Keratinocyte (primary cell): ENCODE results near the gene MEIS2.

Source experiments
- CTCF ChIP-seq, 3 experiments: IDR thresholded peaks in 1 of 3; conservative IDR thresholded peaks in 1 of 3; optimal IDR thresholded peaks in 1 of 3; 2 replicates in 2 of 3; 3 replicates in 1 of 3; pipeline versions ENCODE3 to v1.5.1; 2011; ENCODE audit warnings: low read length in 3 of 3, mild to moderate bottlenecking in 3 of 3, moderate library complexity in 2 of 3, control low read depth in 1 of 3, inconsistent platforms in 1 of 3; ENCODE audit not compliant: insufficient read depth in 2 of 3; ENCODE audit errors: extremely low read depth in 1 of 3
- EZH2 ChIP-seq: IDR thresholded peaks from one replicate; pipeline ENCODE4 v1.6.1; 2012; ENCODE audit warnings: inconsistent platforms, mild to moderate bottlenecking, low read length, moderate library complexity

GRCh38 chr15:36964626-36965025 lies 135.7 kb downstream of the MEIS2 start:
- TF ChIP-seq CTCF (optimal IDR thresholded peaks at IDR 0.05 in 1 of 3, IDR thresholded peaks at IDR 0.05 in 1 of 3, conservative IDR thresholded peaks at IDR 0.05 in 1 of 3; ENCODE audit: extremely low read depth in 1 of 3, insufficient read depth in 2 of 3, low read length in 3 of 3) = no peak
- no peak for TF ChIP-seq EZH2
